Measurements from ENCODE around the gene FRAS1.

Gene FRAS1

GRCh38 chr4:78360466-78360865 is 303.3 kb downstream of the FRAS1 start:
- no peaks in the 10 kb centered on the region for H3K36me3 ChIP-seq
- H3K9me3 ChIP-seq, result no peaks in the 10 kb centered on the region
- H3K27ac ChIP-seq, result no peak overlapping the region
- H3K4me3 ChIP-seq (ENCODE audit: low read depth in 1 of 2, low read length in 1 of 2), result no peak overlapping the region
- no peaks in the 10 kb centered on the region for H3K4me1 ChIP-seq (ENCODE audit: control insufficient read depth in 1 of 2, insufficient read depth in 1 of 2, low read depth in 1 of 2, low read length in 1 of 2)
- H3K27me3 ChIP-seq, result peaks cover 8% of the 10 kb centered on the region
- no peak for TF ChIP-seq CTCF (IDR thresholded peaks at IDR 0.05)

GRCh38 chr4:78361621-78362120 is 304.5 kb downstream of the FRAS1 start:
- H3K27me3 ChIP-seq, result peaks cover 8% of the 10 kb centered on the region
- no peak for TF ChIP-seq CTCF (IDR thresholded peaks at IDR 0.05)

GRCh38 chr4:78362310-78362709 is 305.2 kb downstream of the FRAS1 start:
- Histone ChIP-seq H3K4me3 (ENCODE audit: low read depth in 1 of 2, low read length in 1 of 2) (no peak overlapping the region), H3K27ac (no peak overlapping the region), H3K27me3 (peaks cover 8% of the 10 kb centered on the region), H3K36me3 (no peaks in the 10 kb centered on the region), H3K9me3 (no peaks in the 10 kb centered on the region), H3K4me1 (ENCODE audit: control insufficient read depth in 1 of 2, insufficient read depth in 1 of 2, low read depth in 1 of 2, low read length in 1 of 2) (no peaks in the 10 kb centered on the region)
- TF ChIP-seq CTCF (IDR thresholded peaks at IDR 0.05), result no peak

More at GRCh38 chr4:78361621-78362120, 304.5 kb downstream of the FRAS1 start:
- Histone ChIP-seq H3K4me3 (ENCODE audit: low read depth in 1 of 2, low read length in 1 of 2) (no peak overlapping the region), H3K9me3 (no peaks in the 10 kb centered on the region), H3K4me1 (ENCODE audit: control insufficient read depth in 1 of 2, insufficient read depth in 1 of 2, low read depth in 1 of 2, low read length in 1 of 2) (no peaks in the 10 kb centered on the region), H3K27ac (no peak overlapping the region), H3K36me3 (no peaks in the 10 kb centered on the region)

GRCh38 chr4:78363031-78363570 is 306.0 kb downstream of the FRAS1 start:
- no peaks in the 10 kb centered on the region for H3K9me3 ChIP-seq
- TF ChIP-seq CTCF (IDR thresholded peaks at IDR 0.05), result no peak
- H3K4me1 ChIP-seq (ENCODE audit: control insufficient read depth in 1 of 2, insufficient read depth in 1 of 2, low read depth in 1 of 2, low read length in 1 of 2), result no peaks in the 10 kb centered on the region
- no peaks in the 10 kb centered on the region for H3K36me3 ChIP-seq
- H3K4me3 ChIP-seq (ENCODE audit: low read depth in 1 of 2, low read length in 1 of 2), result no peak overlapping the region
- H3K27me3 ChIP-seq, result peaks cover 8% of the 10 kb centered on the region
- H3K27ac ChIP-seq, result no peak overlapping the region

- no peak overlapping the region for H3K27ac ChIP-seq
- H3K9me3 ChIP-seq, result no peaks in the 10 kb centered on the region
- no peaks in the 10 kb centered on the region for H3K4me1 ChIP-seq (ENCODE audit: control insufficient read depth in 1 of 2, insufficient read depth in 1 of 2, low read depth in 1 of 2, low read length in 1 of 2)
- H3K36me3 ChIP-seq, result no peaks in the 10 kb centered on the region
- TF ChIP-seq CTCF (IDR thresholded peaks at IDR 0.05), result no peak
- H3K4me3 ChIP-seq (ENCODE audit: low read depth in 1 of 2, low read length in 1 of 2), result no peak overlapping the region
- H3K27me3 ChIP-seq, result no peaks in the 10 kb centered on the region
These were observed 312.6 kb downstream of the FRAS1 start for GRCh38 chr4:78369679-78370078.
